GM12878 (cell line): ENCODE data around the gene TCF7. TPM values are rescaled to one million over a fixed set of nuclear protein-coding genes. Genes with fewer than 3 reads are reported as not detected.

Experiments used
- ATAC-seq: fragments of 200-7000 bp; cut with Tn5 transposase; 3 replicates; pipeline ENCODE4 v1.9.1; 2020; ENCODE audit warnings: mild to moderate bottlenecking, moderate library complexity
- BruUV-seq: library from RNA; stranded (reverse); fragments of 400-500 nt; replicated peaks from 2 replicates; lab custom pipeline; 2021; lab: Mats Ljungman, UMichigan
- CTCF ChIA-PET: fragments of 300-600 bp; sonication (Branson Sonifier 250); formaldehyde crosslinking; extraction: SDS; loops from one replicate; lab custom pipeline; 2021; ENCODE audit warnings: inconsistent platforms; lab: Yijun Ruan, JAX
- POLR2A ChIA-PET: fragments of 350-600 bp; formaldehyde crosslinking; extraction: SDS; loops from one replicate; lab custom pipeline; 2021; ENCODE audit warnings: inconsistent platforms; lab: Charles Lee
- RAD21 ChIA-PET: fragments of 300-600 bp; sonication (Branson Sonifier 250); formaldehyde crosslinking; loops from one replicate; lab custom pipeline; 2023; ENCODE audit warnings: antibody characterized with exemption; ENCODE audit not compliant: unreplicated experiment; lab: Charles Lee
- SMC1A ChIA-PET: fragments of 300-600 bp; sonication (Branson Sonifier 250); formaldehyde crosslinking; loops from one replicate; lab custom pipeline; 2023; ENCODE audit not compliant: unreplicated experiment, uncharacterized antibody; lab: Charles Lee
- DNase-seq: peaks from one replicate; pipeline ENCODE4 v3.0.0-alpha.2; 2011; ENCODE audit warnings: low read depth, low spot score
- FAIRE-seq: peaks from 3 replicates; lab custom pipeline; 2011; peaks lifted over from hg19 to GRCh38; lab: Jason Lieb, UNC
- H2AFZ ChIP-seq: 2 replicates; pipeline ENCODE4 v1.6.0; 2011; ENCODE audit warnings: low read depth, low read length, control low read depth; ENCODE audit not compliant: control insufficient read depth
- H3K27ac ChIP-seq: 2 replicates; pipeline ENCODE4 v1.5.1; 2011; ENCODE audit warnings: control low read depth; ENCODE audit not compliant: control insufficient read depth, insufficient read depth
- H3K27me3 ChIP-seq, 2 experiments: replicated peaks in 1 of 2; 2 replicates each; pipeline versions ENCODE4 v1.6.0 to v1.6.1; 2011; ENCODE audit warnings: low read length in 1 of 2; ENCODE audit not compliant: control insufficient read depth in 2 of 2, insufficient read depth in 2 of 2
- H3K36me3 ChIP-seq, 2 experiments: 2 replicates each; pipeline ENCODE4 v1.5.1; 2011; ENCODE audit warnings: low read length in 1 of 2; ENCODE audit not compliant: control insufficient read depth in 2 of 2, insufficient read depth in 2 of 2
- H3K4me1 ChIP-seq: 2 replicates; pipeline ENCODE4 v1.6.1; 2011; ENCODE audit warnings: mild to moderate bottlenecking, low read length, moderate library complexity, mixed read lengths; ENCODE audit not compliant: control insufficient read depth, insufficient read depth
- H3K4me2 ChIP-seq: 2 replicates; pipeline ENCODE4 v1.6.0; 2011; ENCODE audit warnings: control low read depth; ENCODE audit not compliant: control insufficient read depth, insufficient read depth
- H3K4me3 ChIP-seq: fragments of 200-600 bp; sonication (generic); 2 replicates; pipeline ENCODE4 v1.5.1; 2016
- H3K79me2 ChIP-seq: 2 replicates; pipeline ENCODE4 v1.6.0; 2011; ENCODE audit warnings: low read length; ENCODE audit not compliant: control insufficient read depth, insufficient read depth
- H3K9ac ChIP-seq: 2 replicates; pipeline ENCODE4 v1.8.0; 2011; ENCODE audit warnings: low read length, control low read depth, mixed read lengths; ENCODE audit not compliant: control insufficient read depth, insufficient read depth
- H3K9me3 ChIP-seq: replicated peaks from 3 replicates; pipeline ENCODE4 v1.5.1; 2011; ENCODE audit warnings: mild to moderate bottlenecking, low read length; ENCODE audit not compliant: control insufficient read depth, insufficient read depth
- H4K20me1 ChIP-seq: 2 replicates; pipeline ENCODE4 v1.6.0; 2011; ENCODE audit not compliant: control insufficient read depth, insufficient read depth
- CBFB ChIP-seq: IDR thresholded peaks from 2 replicates; pipeline ENCODE4 v1.6.1; 2016; ENCODE audit warnings: antibody characterized with exemption, low read depth
- IKZF1 ChIP-seq: fragments of 450-650 bp; conservative IDR thresholded peaks from 2 replicates; pipeline ENCODE4 v1.6.1; 2017; ENCODE audit warnings: antibody characterized with exemption, mild to moderate bottlenecking
- MEF2B ChIP-seq: fragments of 450-650 bp; IDR thresholded peaks from 2 replicates; pipeline ENCODE4 v1.6.1; 2018; ENCODE audit warnings: mild to moderate bottlenecking, moderate library complexity; ENCODE audit not compliant: partially characterized antibody, poor library complexity, severe bottlenecking
- NBN ChIP-seq: fragments of 450-650 bp; IDR thresholded peaks from 2 replicates; pipeline ENCODE4 v1.6.1; 2016
- POLR2AphosphoS2 ChIP-seq: IDR thresholded peaks from 2 replicates; pipeline ENCODE4 v1.6.1; 2011; ENCODE audit warnings: low read depth, mild to moderate bottlenecking, low read length, improper control_type of control experiment, moderate library complexity
- POLR2AphosphoS5 ChIP-seq: IDR thresholded peaks from 2 replicates; pipeline ENCODE4 v1.6.1; 2011; ENCODE audit warnings: mild to moderate bottlenecking, low read length, inconsistent platforms
- RAD21 ChIP-seq: IDR thresholded peaks from 2 replicates; pipeline ENCODE4 v1.6.1; 2011; ENCODE audit warnings: mild to moderate bottlenecking, low read depth, low read length, moderate library complexity; ENCODE audit not compliant: insufficient read depth
- SMAD5 ChIP-seq: IDR thresholded peaks from 2 replicates; pipeline ENCODE4 v1.6.1; 2016; ENCODE audit warnings: antibody characterized with exemption, low read depth
- SMARCA5 ChIP-seq: fragments of 450-650 bp; IDR thresholded peaks from 2 replicates; pipeline ENCODE4 v1.6.1; 2017; ENCODE audit warnings: mild to moderate bottlenecking
- SMC3 ChIP-seq: IDR thresholded peaks from 2 replicates; pipeline ENCODE4 v1.6.1; 2011; ENCODE audit warnings: low read length, improper control_type of control experiment, borderline replicate concordance
- STAT1 ChIP-seq: fragments of 450-650 bp; conservative IDR thresholded peaks from 2 replicates; pipeline ENCODE4 v1.6.1; 2014; ENCODE audit warnings: antibody characterized with exemption, mild to moderate bottlenecking
- TCF12 ChIP-seq: IDR thresholded peaks from 2 replicates; pipeline ENCODE4 v1.6.1; 2011; ENCODE audit warnings: low read depth, mild to moderate bottlenecking, low read length
- TCF3 ChIP-seq: IDR thresholded peaks from 2 replicates; pipeline ENCODE4 v1.6.1; 2012; ENCODE audit warnings: low read depth, mild to moderate bottlenecking, low read length, borderline replicate concordance; ENCODE audit not compliant: insufficient read depth
- YY1 ChIP-seq: IDR thresholded peaks from 2 replicates; pipeline ENCODE4 v1.6.1; 2011; ENCODE audit warnings: low read depth, mild to moderate bottlenecking, low read length
- WGBS: methylation state at CpG from one replicate; pipeline ENCODE4 v1.1.6; 2016; ENCODE audit warnings: low lambda C conversion rate; ENCODE audit not compliant: insufficient replicate concordance, insufficient coverage; ENCODE audit errors: missing lambda C conversion rate; 5-methylcytosine and 5-hydroxymethylcytosine counted together
- in situ Hi-C: fragments of 300-500 bp; cut with MboI; formaldehyde crosslinking; loops from 9 replicates; pipeline ENCODE4 v1.14.3; 2018; ENCODE audit warnings: mixed read lengths
- intact Hi-C: fragments of 100-400 bp; cut with micrococcal nuclease; formaldehyde crosslinking; loops from one replicate; pipeline ENCODE4 v1.14.2; 2022; ENCODE audit not compliant: unreplicated experiment
- polyA plus RNA-seq, 11 experiments: library from polyadenylated mRNA; depleted of rRNA in 4 of 11; unstranded in 6 of 11; stranded (reverse) in 5 of 11; fragments of >200 nt; fragmentation: Nextera tagmentation in 4 of 11; fragmentation: Illumina TruSeq in 1 of 11; extraction: Ambion mirVana in 4 of 11; extraction: Trizol in 1 of 11; gene quantifications; 1 replicate in 1 of 11; 2 replicates in 10 of 11; pipeline versions ENCODE4 v1.2.1 to v1.2.3, GENCODE V29; 2011 to 2016; ENCODE audit warnings: inconsistent platforms in 2 of 11, missing spikeins in 2 of 11, low read depth in 1 of 11
- total RNA-seq, 4 experiments: library from RNA; depleted of rRNA in 3 of 4; stranded (reverse); fragments of >200 nt in 3 of 4; fragmentation: Illumina TruSeq in 1 of 4; extraction: Trizol in 1 of 4; gene quantifications; 2 replicates each; pipeline versions ENCODE4 v1.2.1 to v1.2.3, GENCODE V29; 2013 to 2021
- TF ChIP-seq, protein P1 (sequence below): IDR thresholded peaks from 2 replicates; pipeline ENCODE4 v1.6.1; 2012; ENCODE audit warnings: low read depth, low read length, improper control_type of control experiment
- TF ChIP-seq, protein P2 (sequence below): fragments of 450-650 bp; IDR thresholded peaks from 2 replicates; pipeline ENCODE4 v1.6.1; 2017; ENCODE audit warnings: mild to moderate bottlenecking, moderate library complexity

Gene TCF7
- total and polyA plus RNA-seq, 10 of the 15 experiments (the other 5 are each of a cell fraction or from before 2014, with no cell fraction given), result 10.0 to 60.2 (median 23.6) TPM

DNA sequence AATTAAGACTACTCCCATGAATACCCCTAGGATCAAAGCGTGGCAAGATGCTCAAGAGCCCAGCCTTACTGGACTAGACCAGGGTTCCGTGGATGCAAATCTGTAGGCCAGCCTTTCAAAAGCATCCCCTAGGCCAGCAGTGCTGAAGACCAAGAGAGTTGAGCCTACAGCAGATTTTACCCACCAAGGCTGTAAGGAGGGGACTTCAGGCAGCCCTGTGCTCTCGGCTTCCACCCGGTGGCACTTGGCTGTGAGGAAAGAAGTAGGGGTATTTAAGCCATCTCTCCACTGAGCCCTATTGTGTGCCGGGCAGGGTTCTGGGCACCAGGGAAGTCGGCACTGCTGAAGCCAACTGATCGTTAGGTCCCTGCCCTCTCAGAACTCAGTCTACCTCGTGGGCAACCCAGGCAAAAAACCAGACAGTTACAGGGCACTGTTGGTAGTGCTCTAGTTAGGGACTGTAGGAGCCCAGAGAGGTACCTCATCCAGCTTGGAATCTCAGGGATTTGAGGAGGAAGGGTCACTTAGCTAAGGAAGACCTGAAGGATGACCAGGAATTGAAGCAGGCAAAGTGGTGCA lies 25.5 kb downstream of the TCF7 start (continued):
- 0 out of 2 replicates have a peak, but pooled peaks have one; percentile 14 for TF ChIP-seq POLR2AphosphoS2

DNA sequence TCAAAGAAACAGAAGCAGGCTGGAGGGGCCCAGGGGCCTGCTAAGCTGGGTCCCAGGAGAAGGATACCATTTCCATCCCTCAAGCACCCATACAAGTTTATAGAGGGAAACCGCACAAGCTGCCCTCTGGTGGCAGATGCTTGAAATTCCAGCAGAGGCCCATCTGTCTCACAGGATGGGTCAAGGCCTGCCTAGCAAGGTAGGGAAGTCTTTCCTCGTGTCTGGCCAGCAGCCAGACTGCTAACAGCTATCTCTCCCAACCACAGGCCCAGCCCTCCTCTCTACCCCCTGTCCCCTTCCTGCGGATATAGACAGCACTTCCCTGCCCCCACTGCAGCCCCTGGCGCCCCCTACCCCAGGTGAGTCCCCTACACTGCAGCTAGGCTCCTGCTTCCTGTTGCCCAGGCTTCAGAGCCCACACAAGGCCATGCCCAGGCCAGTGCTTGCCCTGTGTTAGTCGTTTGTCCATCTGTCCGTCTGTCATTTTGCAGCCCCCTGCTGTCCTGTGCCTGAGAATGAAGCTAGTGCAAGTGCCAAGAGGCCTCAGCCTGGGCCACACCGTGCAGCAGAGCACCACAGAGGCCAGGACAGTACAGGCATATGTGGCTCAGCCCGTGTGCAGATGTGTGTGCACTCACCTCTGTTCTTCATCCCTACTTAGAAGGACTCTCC lies 26.2 kb downstream of the TCF7 start:
- peaks cover 33 to 49% of the 10 kb centered on the region in 2 experiments for H3K36me3 ChIP-seq
- intact Hi-C loops, result loop anchor here (1.0 kb wide), 1 partner anchor 101 kb away; no protein-coding TSS in a partner anchor
- no peaks in the 10 kb centered on the region for H4K20me1 ChIP-seq
- ATAC-seq, result peak; percentile 68
- peak overlapping the region; percentile 90 for H3K27ac ChIP-seq
- 13% methylated on average over 8 of the region's 8 CpGs for WGBS
- H3K4me1 ChIP-seq, result peaks cover 50% of the 10 kb centered on the region
- peaks cover 16% of the 10 kb centered on the region for H3K79me2 ChIP-seq
- peak; percentile 94 for FAIRE-seq
- POLR2A ChIA-PET, result interaction anchor here (1.2 to 19.5 kb wide), 7 partner anchors 9 to 100 kb away, joined by 4 to 291 read pairs (median 15); partner anchors contain the start of gene TCF7
- CTCF ChIA-PET, result interaction anchor here (0.8 to 24.1 kb wide), 17 partner anchors 10 to 171 kb away, joined by 3 to 792 read pairs (median 7); partner anchors contain the start of gene TCF7
- no peak overlapping the region; the same call in 1 of the 2 replicates for H3K9ac ChIP-seq
- H3K4me3 ChIP-seq, result no peak overlapping the region
- SMC1A ChIA-PET, result interaction anchor here (0.8 to 21.6 kb wide), 14 partner anchors 9 to 155 kb away, joined by 3 to 441 read pairs (median 5); no protein-coding TSS in a partner anchor
- H2AFZ ChIP-seq, result no peak overlapping the region
- DNase-seq, result no peak
- in situ Hi-C loops, result no loop called here
- no peaks in the 10 kb centered on the region for H3K27me3 ChIP-seq
- RAD21 ChIA-PET, result interaction anchor here (0.8 to 12.6 kb wide), 10 partner anchors 8 to 244 kb away, joined by 3 to 200 read pairs (median 12); partner anchors contain the start of gene TCF7
- no TSS peak for BruUV-seq
- no peaks in the 10 kb centered on the region for H3K9me3 ChIP-seq
- no peak overlapping the region for H3K4me2 ChIP-seq
- TF ChIP-seq SMARCA5 (peak; percentile 40; the same call in 1 of the 2 replicates), CBFB (peak; percentile 78; the same call in 1 of the 2 replicates), POLR2AphosphoS5 (peak; percentile 30; the same call in 1 of the 2 replicates), SMC3 (peak; percentile 84), TCF12 (peak; percentile 43; the same call in 1 of the 2 replicates), RAD21 (peak; percentile 82), TCF3 (peak; percentile 53; the same call in 1 of the 2 replicates), YY1 (peak; percentile 74), SMAD5 (no peak), STAT1 (no peak), NBN (peak; percentile 34; the same call in 1 of the 2 replicates), MEF2B (peak; percentile 78), IKZF1 (peak; percentile 57)
- TF ChIP-seq, protein P1, sequence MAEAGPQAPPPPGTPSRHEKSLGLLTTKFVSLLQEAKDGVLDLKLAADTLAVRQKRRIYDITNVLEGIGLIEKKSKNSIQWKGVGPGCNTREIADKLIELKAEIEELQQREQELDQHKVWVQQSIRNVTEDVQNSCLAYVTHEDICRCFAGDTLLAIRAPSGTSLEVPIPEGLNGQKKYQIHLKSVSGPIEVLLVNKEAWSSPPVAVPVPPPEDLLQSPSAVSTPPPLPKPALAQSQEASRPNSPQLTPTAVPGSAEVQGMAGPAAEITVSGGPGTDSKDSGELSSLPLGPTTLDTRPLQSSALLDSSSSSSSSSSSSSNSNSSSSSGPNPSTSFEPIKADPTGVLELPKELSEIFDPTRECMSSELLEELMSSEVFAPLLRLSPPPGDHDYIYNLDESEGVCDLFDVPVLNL, result no peak
- TF ChIP-seq, protein P2, sequence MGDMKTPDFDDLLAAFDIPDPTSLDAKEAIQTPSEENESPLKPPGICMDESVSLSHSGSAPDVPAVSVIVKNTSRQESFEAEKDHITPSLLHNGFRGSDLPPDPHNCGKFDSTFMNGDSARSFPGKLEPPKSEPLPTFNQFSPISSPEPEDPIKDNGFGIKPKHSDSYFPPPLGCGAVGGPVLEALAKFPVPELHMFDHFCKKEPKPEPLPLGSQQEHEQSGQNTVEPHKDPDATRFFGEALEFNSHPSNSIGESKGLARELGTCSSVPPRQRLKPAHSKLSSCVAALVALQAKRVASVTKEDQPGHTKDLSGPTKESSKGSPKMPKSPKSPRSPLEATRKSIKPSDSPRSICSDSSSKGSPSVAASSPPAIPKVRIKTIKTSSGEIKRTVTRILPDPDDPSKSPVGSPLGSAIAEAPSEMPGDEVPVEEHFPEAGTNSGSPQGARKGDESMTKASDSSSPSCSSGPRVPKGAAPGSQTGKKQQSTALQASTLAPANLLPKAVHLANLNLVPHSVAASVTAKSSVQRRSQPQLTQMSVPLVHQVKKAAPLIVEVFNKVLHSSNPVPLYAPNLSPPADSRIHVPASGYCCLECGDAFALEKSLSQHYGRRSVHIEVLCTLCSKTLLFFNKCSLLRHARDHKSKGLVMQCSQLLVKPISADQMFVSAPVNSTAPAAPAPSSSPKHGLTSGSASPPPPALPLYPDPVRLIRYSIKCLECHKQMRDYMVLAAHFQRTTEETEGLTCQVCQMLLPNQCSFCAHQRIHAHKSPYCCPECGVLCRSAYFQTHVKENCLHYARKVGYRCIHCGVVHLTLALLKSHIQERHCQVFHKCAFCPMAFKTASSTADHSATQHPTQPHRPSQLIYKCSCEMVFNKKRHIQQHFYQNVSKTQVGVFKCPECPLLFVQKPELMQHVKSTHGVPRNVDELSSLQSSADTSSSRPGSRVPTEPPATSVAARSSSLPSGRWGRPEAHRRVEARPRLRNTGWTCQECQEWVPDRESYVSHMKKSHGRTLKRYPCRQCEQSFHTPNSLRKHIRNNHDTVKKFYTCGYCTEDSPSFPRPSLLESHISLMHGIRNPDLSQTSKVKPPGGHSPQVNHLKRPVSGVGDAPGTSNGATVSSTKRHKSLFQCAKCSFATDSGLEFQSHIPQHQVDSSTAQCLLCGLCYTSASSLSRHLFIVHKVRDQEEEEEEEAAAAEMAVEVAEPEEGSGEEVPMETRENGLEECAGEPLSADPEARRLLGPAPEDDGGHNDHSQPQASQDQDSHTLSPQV, result peak; percentile 83; the same call in 1 of the 2 replicates
